GM12878 (cell line): ENCODE data around the gene ZMIZ2. TPM values are rescaled to one million over a fixed set of nuclear protein-coding genes. Genes with fewer than 3 reads are reported as not detected.

Source experiments
- ATAC-seq: fragments of 200-7000 bp; cut with Tn5 transposase; 3 replicates; pipeline ENCODE4 v1.9.1; 2020; ENCODE audit warnings: mild to moderate bottlenecking, moderate library complexity
- BruUV-seq: library from RNA; stranded (reverse); fragments of 400-500 nt; replicated peaks from 2 replicates; lab custom pipeline; 2021; lab: Mats Ljungman, UMichigan
- CTCF ChIA-PET: fragments of 300-600 bp; sonication (Branson Sonifier 250); formaldehyde crosslinking; extraction: SDS; loops from one replicate; lab custom pipeline; 2021; ENCODE audit warnings: inconsistent platforms; lab: Yijun Ruan, JAX
- POLR2A ChIA-PET: fragments of 350-600 bp; formaldehyde crosslinking; extraction: SDS; loops from one replicate; lab custom pipeline; 2021; ENCODE audit warnings: inconsistent platforms; lab: Charles Lee
- RAD21 ChIA-PET: fragments of 300-600 bp; sonication (Branson Sonifier 250); formaldehyde crosslinking; loops from one replicate; lab custom pipeline; 2023; ENCODE audit warnings: antibody characterized with exemption; ENCODE audit not compliant: unreplicated experiment; lab: Charles Lee
- SMC1A ChIA-PET: fragments of 300-600 bp; sonication (Branson Sonifier 250); formaldehyde crosslinking; loops from one replicate; lab custom pipeline; 2023; ENCODE audit not compliant: unreplicated experiment, uncharacterized antibody; lab: Charles Lee
- DNase-seq: peaks from one replicate; pipeline ENCODE4 v3.0.0-alpha.2; 2011; ENCODE audit warnings: low read depth, low spot score
- FAIRE-seq: peaks from 3 replicates; lab custom pipeline; 2011; peaks lifted over from hg19 to GRCh38; lab: Jason Lieb, UNC
- H2AFZ ChIP-seq: 2 replicates; pipeline ENCODE4 v1.6.0; 2011; ENCODE audit warnings: low read depth, low read length, control low read depth; ENCODE audit not compliant: control insufficient read depth
- H3K27ac ChIP-seq: 2 replicates; pipeline ENCODE4 v1.5.1; 2011; ENCODE audit warnings: control low read depth; ENCODE audit not compliant: control insufficient read depth, insufficient read depth
- H3K27me3 ChIP-seq, 2 experiments: replicated peaks in 1 of 2; 2 replicates each; pipeline versions ENCODE4 v1.6.0 to v1.6.1; 2011; ENCODE audit warnings: low read length in 1 of 2; ENCODE audit not compliant: control insufficient read depth in 2 of 2, insufficient read depth in 2 of 2
- H3K36me3 ChIP-seq, 2 experiments: 2 replicates each; pipeline ENCODE4 v1.5.1; 2011; ENCODE audit warnings: low read length in 1 of 2; ENCODE audit not compliant: control insufficient read depth in 2 of 2, insufficient read depth in 2 of 2
- H3K4me1 ChIP-seq: 2 replicates; pipeline ENCODE4 v1.6.1; 2011; ENCODE audit warnings: mild to moderate bottlenecking, low read length, moderate library complexity, mixed read lengths; ENCODE audit not compliant: control insufficient read depth, insufficient read depth
- H3K4me2 ChIP-seq: 2 replicates; pipeline ENCODE4 v1.6.0; 2011; ENCODE audit warnings: control low read depth; ENCODE audit not compliant: control insufficient read depth, insufficient read depth
- H3K4me3 ChIP-seq: fragments of 200-600 bp; sonication (generic); 2 replicates; pipeline ENCODE4 v1.5.1; 2016
- H3K79me2 ChIP-seq: 2 replicates; pipeline ENCODE4 v1.6.0; 2011; ENCODE audit warnings: low read length; ENCODE audit not compliant: control insufficient read depth, insufficient read depth
- H3K9ac ChIP-seq: 2 replicates; pipeline ENCODE4 v1.8.0; 2011; ENCODE audit warnings: low read length, control low read depth, mixed read lengths; ENCODE audit not compliant: control insufficient read depth, insufficient read depth
- H3K9me3 ChIP-seq: replicated peaks from 3 replicates; pipeline ENCODE4 v1.5.1; 2011; ENCODE audit warnings: mild to moderate bottlenecking, low read length; ENCODE audit not compliant: control insufficient read depth, insufficient read depth
- H4K20me1 ChIP-seq: 2 replicates; pipeline ENCODE4 v1.6.0; 2011; ENCODE audit not compliant: control insufficient read depth, insufficient read depth
- BACH1 ChIP-seq: fragments of 450-650 bp; IDR thresholded peaks from 2 replicates; pipeline ENCODE4 v1.6.1; 2017; ENCODE audit warnings: mild to moderate bottlenecking, borderline replicate concordance
- CHD1 ChIP-seq: IDR thresholded peaks from 2 replicates; pipeline ENCODE4 v1.6.1; 2012; ENCODE audit warnings: low read depth, low read length, improper control_type of control experiment
- E2F4 ChIP-seq: IDR thresholded peaks from 2 replicates; pipeline ENCODE4 v1.6.1; 2012; ENCODE audit warnings: low read depth, low read length, improper control_type of control experiment
- EED ChIP-seq: sonication (generic); IDR thresholded peaks from 2 replicates; pipeline ENCODE4 v1.6.1; 2016; ENCODE audit warnings: antibody characterized with exemption, low read depth
- ESRRA ChIP-seq: IDR thresholded peaks from 2 replicates; pipeline ENCODE4 v1.6.1; 2012; ENCODE audit warnings: mild to moderate bottlenecking, low read length, improper control_type of control experiment
- GABPA ChIP-seq: IDR thresholded peaks from 2 replicates; pipeline ENCODE4 v1.6.1; 2014; ENCODE audit warnings: antibody characterized with exemption, low read depth, mild to moderate bottlenecking, inconsistent platforms
- IRF3 ChIP-seq: fragments of 450-650 bp; IDR thresholded peaks from 2 replicates; pipeline ENCODE4 v1.6.1; 2014; ENCODE audit warnings: mild to moderate bottlenecking
- JUND ChIP-seq: IDR thresholded peaks from 2 replicates; pipeline ENCODE4 v1.6.1; 2012; ENCODE audit warnings: low read depth, mild to moderate bottlenecking, low read length, improper control_type of control experiment, moderate library complexity
- PAX5 ChIP-seq: IDR thresholded peaks from 2 replicates; pipeline ENCODE4 v1.6.1; 2011; ENCODE audit warnings: low read depth, low read length, borderline replicate concordance
- SIN3A ChIP-seq: IDR thresholded peaks from 2 replicates; pipeline ENCODE4 v1.6.1; 2012; ENCODE audit warnings: low read depth, low read length, improper control_type of control experiment
- WGBS: methylation state at CpG from one replicate; pipeline ENCODE4 v1.1.6; 2016; ENCODE audit warnings: low lambda C conversion rate; ENCODE audit not compliant: insufficient replicate concordance, insufficient coverage; ENCODE audit errors: missing lambda C conversion rate; 5-methylcytosine and 5-hydroxymethylcytosine counted together
- in situ Hi-C: fragments of 300-500 bp; cut with MboI; formaldehyde crosslinking; loops from 9 replicates; pipeline ENCODE4 v1.14.3; 2018; ENCODE audit warnings: mixed read lengths
- intact Hi-C: fragments of 100-400 bp; cut with micrococcal nuclease; formaldehyde crosslinking; loops from one replicate; pipeline ENCODE4 v1.14.2; 2022; ENCODE audit not compliant: unreplicated experiment
- polyA plus RNA-seq, 11 experiments: library from polyadenylated mRNA; depleted of rRNA in 4 of 11; unstranded in 6 of 11; stranded (reverse) in 5 of 11; fragments of >200 nt; fragmentation: Nextera tagmentation in 4 of 11; fragmentation: Illumina TruSeq in 1 of 11; extraction: Ambion mirVana in 4 of 11; extraction: Trizol in 1 of 11; gene quantifications; 1 replicate in 1 of 11; 2 replicates in 10 of 11; pipeline versions ENCODE4 v1.2.1 to v1.2.3, GENCODE V29; 2011 to 2016; ENCODE audit warnings: inconsistent platforms in 2 of 11, missing spikeins in 2 of 11, low read depth in 1 of 11
- total RNA-seq, 4 experiments: library from RNA; depleted of rRNA in 3 of 4; stranded (reverse); fragments of >200 nt in 3 of 4; fragmentation: Illumina TruSeq in 1 of 4; extraction: Trizol in 1 of 4; gene quantifications; 2 replicates each; pipeline versions ENCODE4 v1.2.1 to v1.2.3, GENCODE V29; 2013 to 2021

ZMIZ2 gene
- total and polyA plus RNA-seq, 10 of the 15 experiments (the other 5 are each of a cell fraction or from before 2014, with no cell fraction given), result 0.71 to 158 (median 17.0) TPM

- FAIRE-seq, result no peak
- in situ Hi-C loops (no loop called here), intact Hi-C loops (no loop called here)
- Histone ChIP-seq H3K9me3 (no peaks in the 10 kb centered on the region), H3K4me1 (no peaks in the 10 kb centered on the region), H3K9ac (no peak overlapping the region), H3K36me3 (peaks cover 0 to 2% of the 10 kb centered on the region in 2 experiments; a peak in 1 of 4 replicates), H3K27ac (no peak overlapping the region), H3K4me3 (no peak overlapping the region), H3K27me3 (no peaks in the 10 kb centered on the region), H4K20me1 (no peaks in the 10 kb centered on the region), H2AFZ (no peak overlapping the region), H3K79me2 (no peaks in the 10 kb centered on the region), H3K4me2 (no peak overlapping the region)
- WGBS, result 86% methylated on average over 2 of the region's 2 CpGs
- DNase-seq, result no peak
- ATAC-seq, result no peak
- CTCF ChIA-PET, result no interaction called here
- RAD21 ChIA-PET, result no interaction called here
- SMC1A ChIA-PET, result interaction anchor here (0.9 kb wide), 1 partner anchor 59 kb away, joined by 3 read pairs; no protein-coding TSS in a partner anchor
- POLR2A ChIA-PET, result no interaction called here
- TF ChIP-seq BACH1, result no peak
- TF ChIP-seq JUND, result no peak
- no peak for TF ChIP-seq ESRRA
- TF ChIP-seq GABPA, result no peak
- TF ChIP-seq SIN3A, result no peak
- no peak for TF ChIP-seq E2F4
- no peak for TF ChIP-seq IRF3
- TF ChIP-seq EED, result no peak
- TF ChIP-seq PAX5, result no peak
- TF ChIP-seq CHD1, result no peak
- BruUV-seq, result no TSS peak
Observed at GRCh38 chr7:44713141-44713540, 35.5 kb upstream of the ZMIZ2 start.
